HepG2 (cell line): ENCODE data around the gene IP6K1. TPM values are rescaled to one million over a fixed set of nuclear protein-coding genes. Genes with fewer than 3 reads are reported as not detected.

Experiments
- ATAC-seq: fragments of 200-7000 bp; cut with Tn5 transposase; 3 replicates; pipeline ENCODE4 v1.9.1; 2020; ENCODE audit warnings: mild to moderate bottlenecking, moderate library complexity
- BruUV-seq: library from RNA; stranded (reverse); fragments of 400-500 nt; replicated peaks from 2 replicates; lab custom pipeline; 2021; lab: Mats Ljungman, UMichigan
- CTCF ChIA-PET: fragments of 300-600 bp; formaldehyde crosslinking; extraction: SDS; loops from one replicate; lab custom pipeline; 2021; ENCODE audit warnings: low total read pairs, inconsistent platforms, low intra/inter-chr PET ratio; lab: Yijun Ruan, JAX
- POLR2A ChIA-PET: fragments of 350-600 bp; sonication (Branson Sonifier 250); formaldehyde crosslinking; loops from one replicate; lab custom pipeline; 2020; ENCODE audit warnings: antibody characterized with exemption, inconsistent platforms; lab: Yijun Ruan, JAX
- DNase-seq: peaks from one replicate; pipeline ENCODE4 v3.0.0-alpha.2; 2015; ENCODE audit warnings: low spot score
- FAIRE-seq: peaks from 3 replicates; lab custom pipeline; 2011; peaks lifted over from hg19 to GRCh38; lab: Jason Lieb, UNC
- H2AFZ ChIP-seq: one replicate; pipeline ENCODE4 v1.6.1; 2011; ENCODE audit warnings: low read length, inconsistent platforms
- H3K27ac ChIP-seq: fragments of 300-600 bp; 3 replicates; pipeline ENCODE4 v1.8.0; 2011; ENCODE audit warnings: mixed run types, mild to moderate bottlenecking, mixed read lengths, low read length, inconsistent platforms; ENCODE audit not compliant: insufficient read depth; ENCODE audit errors: extremely low read length
- H3K27me3 ChIP-seq, 2 experiments: fragments of 200-600 bp in 1 of 2; 2 replicates in 1 of 2; 3 replicates in 1 of 2; pipeline versions ENCODE4 v1.6.0 to v1.8.0; 2011; ENCODE audit warnings: low read length in 2 of 2, mild to moderate bottlenecking in 2 of 2, moderate library complexity in 2 of 2, inconsistent platforms in 1 of 2; ENCODE audit not compliant: insufficient read depth in 2 of 2, control insufficient read depth in 1 of 2
- H3K36me3 ChIP-seq, 2 experiments: fragments of 200-600 bp in 1 of 2; replicated peaks in 1 of 2; 2 replicates in 1 of 2; 3 replicates in 1 of 2; pipeline versions ENCODE4 v1.5.1 to v1.8.0; 2011; ENCODE audit warnings: low read length in 2 of 2, inconsistent platforms in 1 of 2; ENCODE audit not compliant: insufficient read depth in 2 of 2, control insufficient read depth in 1 of 2
- H3K4me1 ChIP-seq: 2 replicates; pipeline ENCODE4 v1.5.1; 2012; ENCODE audit warnings: low read length, inconsistent platforms; ENCODE audit not compliant: insufficient read depth
- H3K4me2 ChIP-seq: 2 replicates; pipeline ENCODE4 v1.6.0; 2011; ENCODE audit warnings: low read depth, low read length, inconsistent platforms
- H3K4me3 ChIP-seq, 3 experiments: fragments of 200-600 bp in 1 of 3; sonication (generic), shearing (Covaris generic) in 1 of 3; replicated peaks in 1 of 3; 2 replicates each; pipeline ENCODE4 v1.5.1; 2011 to 2016; ENCODE audit warnings: low read length in 3 of 3, inconsistent platforms in 2 of 3, low read depth in 2 of 3, mild to moderate bottlenecking in 2 of 3, control low read depth in 1 of 3, mixed read lengths in 1 of 3; ENCODE audit not compliant: insufficient read depth in 1 of 3
- H3K79me2 ChIP-seq: one replicate; pipeline ENCODE4 v1.6.1; 2011; ENCODE audit warnings: low read length, inconsistent platforms; ENCODE audit not compliant: insufficient read depth
- H3K9ac ChIP-seq: 2 replicates; pipeline ENCODE4 v1.6.0; 2011; ENCODE audit warnings: mild to moderate bottlenecking, low read depth, low read length, inconsistent platforms; ENCODE audit not compliant: insufficient read depth
- H3K9me3 ChIP-seq: 2 replicates; pipeline ENCODE4 v1.5.1; 2012; ENCODE audit warnings: mild to moderate bottlenecking, low read length
- H4K20me1 ChIP-seq: 2 replicates; pipeline ENCODE4 v1.6.0; 2011; ENCODE audit warnings: inconsistent platforms, mild to moderate bottlenecking, low read length, moderate library complexity; ENCODE audit not compliant: insufficient read depth
- AGO2 ChIP-seq: fragments of 200-400 bp; formaldehyde crosslinking; optimal IDR thresholded peaks from 2 replicates; pipeline ENCODE3; 2017; ENCODE audit warnings: mild to moderate bottlenecking, low read depth, low read length, moderate library complexity
- ATF4 ChIP-seq, 2 experiments: fragments of 450-650 bp in 1 of 2; sonication (generic) in 1 of 2; formaldehyde crosslinking; IDR thresholded peaks; 2 replicates each; pipeline versions ENCODE4 v1.5.0 to v1.8.0; 2020 to 2022; ENCODE audit warnings: mild to moderate bottlenecking in 1 of 2, missing genetic modification reagents in 1 of 2
- GLI4 ChIP-seq: sonication (generic); formaldehyde crosslinking; IDR thresholded peaks from 2 replicates; pipeline ENCODE4 v1.5.1; 2020; ENCODE audit warnings: missing genetic modification reagents, mild to moderate bottlenecking, moderate library complexity, borderline replicate concordance
- MAF1 ChIP-seq: sonication (generic); formaldehyde crosslinking; IDR thresholded peaks from 2 replicates; pipeline ENCODE4 v1.5.0; 2020; ENCODE audit warnings: missing genetic modification reagents, borderline replicate concordance
- MYC ChIP-seq: sonication (generic); formaldehyde crosslinking; IDR thresholded peaks from 2 replicates; pipeline ENCODE4 v1.9.0; 2021; ENCODE audit warnings: missing genetic modification reagents, borderline replicate concordance
- NFKBIZ ChIP-seq: IDR thresholded peaks from 2 replicates; pipeline ENCODE4 v1.6.1; 2018; ENCODE audit warnings: missing genetic modification reagents, missing compliant biosample characterization
- PHB2 ChIP-seq: fragments of 450-650 bp; IDR thresholded peaks from 2 replicates; pipeline ENCODE4 v1.6.1; 2018; ENCODE audit not compliant: partially characterized antibody
- RBAK ChIP-seq: sonication (generic); formaldehyde crosslinking; IDR thresholded peaks from 2 replicates; pipeline ENCODE4 v1.5.1; 2020; ENCODE audit warnings: mild to moderate bottlenecking, missing genetic modification reagents
- ZNF263 ChIP-seq: sonication (generic); formaldehyde crosslinking; IDR thresholded peaks from 2 replicates; pipeline ENCODE4 v1.4.0; 2020; ENCODE audit warnings: missing genetic modification reagents
- ZNF432 ChIP-seq: sonication (generic); formaldehyde crosslinking; IDR thresholded peaks from 2 replicates; pipeline ENCODE4 v1.5.0; 2020; ENCODE audit warnings: missing genetic modification reagents, mild to moderate bottlenecking, borderline replicate concordance
- ZNF670 ChIP-seq: sonication (generic); formaldehyde crosslinking; IDR thresholded peaks from 2 replicates; pipeline ENCODE4 v1.8.0; 2022; ENCODE audit warnings: mild to moderate bottlenecking, missing genetic modification reagents, borderline replicate concordance
- ZNF75D ChIP-seq: sonication (generic); formaldehyde crosslinking; IDR thresholded peaks from 2 replicates; pipeline ENCODE4 v1.8.1; 2023; ENCODE audit warnings: missing genetic modification reagents, mild to moderate bottlenecking, borderline replicate concordance
- ZSCAN21 ChIP-seq: sonication (generic); formaldehyde crosslinking; IDR thresholded peaks from 2 replicates; pipeline ENCODE4 v1.8.0; 2022; ENCODE audit warnings: mild to moderate bottlenecking, missing genetic modification reagents, moderate library complexity, borderline replicate concordance
- WGBS: methylation state at CpG from one replicate; pipeline ENCODE4 v1.1.6; 2017; ENCODE audit warnings: low lambda C conversion rate; 5-methylcytosine and 5-hydroxymethylcytosine counted together
- in situ Hi-C: cut with HindIII; loops from 2 replicates; pipeline ENCODE4 v1.10.0; 2017; ENCODE audit warnings: low pct_unique_long_range_greater_than_20kb; ENCODE audit not compliant: extremely low pct_ligation_motif_present
- intact Hi-C: fragments of 100-400 bp; cut with micrococcal nuclease; formaldehyde crosslinking; loops from one replicate; pipeline ENCODE4 v1.10.0; 2022; ENCODE audit not compliant: unreplicated experiment
- polyA plus RNA-seq, 8 experiments: library from polyadenylated mRNA; depleted of rRNA in 3 of 8; stranded (reverse) in 7 of 8; unstranded in 1 of 8; fragments of >200 nt; fragmentation: Illumina TruSeq in 4 of 8; extraction: Trizol in 4 of 8; gene quantifications; 2 replicates each; pipeline versions ENCODE4 v1.2.1 to v1.2.3, GENCODE V29; 2011 to 2016; ENCODE audit warnings: low read depth in 4 of 8, missing spikeins in 1 of 8, mixed read lengths in 1 of 8; ENCODE audit not compliant: insufficient read depth in 1 of 8
- total RNA-seq, 5 experiments: library from RNA; depleted of rRNA; stranded (reverse); fragments of >200 nt; fragmentation: Illumina TruSeq; extraction: Trizol; gene quantifications; 2 replicates each; pipeline ENCODE4 v1.2.3, GENCODE V29; 2016; ENCODE audit warnings: low read depth in 1 of 5
- TF ChIP-seq, protein P1 (sequence below): sonication (generic); formaldehyde crosslinking; IDR thresholded peaks from 2 replicates; pipeline ENCODE4 v1.8.0; 2022; ENCODE audit warnings: missing genetic modification reagents, low read depth, mild to moderate bottlenecking, borderline replicate concordance

Gene IP6K1
- total and polyA plus RNA-seq, 2 of the 13 experiments (the other 11 are each of a cell fraction or from before 2014, with no cell fraction given) = 17.7 to 29.7 TPM

GRCh38 chr3:49805367-49805782 is 19.0 kb upstream of the IP6K1 start (continued):
- TF ChIP-seq, protein P1, sequence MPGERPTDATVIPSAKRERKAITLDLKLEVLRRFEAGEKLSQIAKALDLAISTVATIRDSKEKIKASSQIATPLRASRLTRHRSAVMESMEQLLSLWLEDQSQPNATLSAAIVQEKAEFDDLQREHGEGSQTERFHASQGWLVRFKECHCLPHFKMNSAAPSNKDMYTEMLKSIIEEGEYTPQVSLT (CRISPR knock-in tag) = no peak
- TF ChIP-seq GLI4 (CRISPR knock-in tag) (no peak), MAF1 (CRISPR knock-in tag) (no peak), PHB2 (no peak), ATF4 (CRISPR knock-in tag; IDR thresholded peaks at IDR 0.05) (no peak), ZNF670 (CRISPR knock-in tag) (no peak), ZSCAN21 (no peak)

DNA sequence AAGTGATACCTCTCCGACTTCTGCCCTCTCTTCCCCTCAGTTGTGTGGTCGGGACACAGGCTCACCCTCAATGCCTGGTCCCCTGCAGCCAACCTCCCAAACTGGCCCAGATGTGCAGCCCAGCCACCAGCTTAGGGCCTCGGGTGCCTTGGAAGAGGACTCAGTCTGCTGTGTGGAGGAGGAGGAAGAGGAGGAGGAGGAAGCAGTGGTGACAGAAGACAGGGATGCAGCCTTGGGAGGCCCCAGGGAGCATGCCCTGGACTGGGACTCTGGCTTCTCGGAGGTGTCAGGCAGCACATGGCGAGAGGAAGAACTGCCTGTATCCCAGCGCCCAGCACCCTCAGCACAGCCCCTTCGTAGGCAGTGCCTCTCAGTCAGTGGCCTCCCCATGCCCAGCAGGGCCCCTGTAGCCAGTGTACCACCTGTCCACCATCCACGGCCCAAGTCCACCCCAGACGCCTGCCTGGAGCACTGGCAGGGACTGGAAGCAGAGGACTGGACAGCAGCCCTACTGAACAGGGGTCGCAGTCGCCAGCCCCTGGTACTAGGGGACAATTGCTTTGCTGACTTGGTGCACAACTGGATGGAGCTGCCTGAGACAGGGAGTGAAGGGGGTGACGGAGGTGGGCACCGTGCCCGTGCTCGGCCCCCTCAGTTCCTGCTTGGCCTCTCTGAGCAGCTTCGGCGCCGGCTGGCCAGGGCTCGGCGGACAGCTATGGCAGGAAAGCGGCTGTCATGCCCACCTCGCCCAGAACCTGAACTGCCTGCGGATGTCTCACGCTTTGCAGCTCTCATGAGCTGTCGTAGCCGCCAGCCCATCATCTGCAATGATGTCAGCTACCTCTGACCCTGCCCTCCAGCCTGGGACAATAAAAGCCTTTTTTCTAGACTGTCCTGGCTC is 18.0 kb upstream of the IP6K1 start:
- no peaks in the 10 kb centered on the region for H4K20me1 ChIP-seq
- 75% methylated on average over 20 of the region's 26 CpGs for WGBS
- peaks cover 0 to 12% of the 10 kb centered on the region in 2 experiments; a peak in 3 of 5 replicates for H3K27me3 ChIP-seq
- FAIRE-seq (no peak), DNase-seq (no peak), ATAC-seq (no peak)
- no TSS peak for BruUV-seq
- H3K4me1 ChIP-seq = peaks cover 79% of the 10 kb centered on the region
- no peak overlapping the region for H3K9ac ChIP-seq
- no peak overlapping the region for H3K27ac ChIP-seq
- H3K9me3 ChIP-seq = no peaks in the 10 kb centered on the region
- peak overlapping the region; percentile 93 for H3K4me2 ChIP-seq
- no peak for TF ChIP-seq RBAK
- TF ChIP-seq NFKBIZ = no peak
- TF ChIP-seq AGO2 = peak; percentile 33
- no peak for TF ChIP-seq ZNF432 (CRISPR knock-in tag)
- TF ChIP-seq ZNF75D (CRISPR knock-in tag) = no peak
- peak; percentile 45; the same call in 1 of the 2 replicates for TF ChIP-seq ZNF263 (CRISPR knock-in tag)
- 0 out of 2 replicates have a peak, but pooled peaks have one; percentile 5 for TF ChIP-seq MYC (CRISPR knock-in tag)
- intact Hi-C loops (no loop called here), in situ Hi-C loops (loop anchor here (5.0 to 10.0 kb wide), 2 partner anchors 38 to 100 kb away; partner anchors contain the start of gene MST1R)
- ChIA-PET POLR2A (interaction anchor here (1.0 to 2.8 kb wide), 4 partner anchors 8 to 18 kb away, joined by 3 to 22 read pairs (median 9); partner anchors contain the start of genes IP6K1 and UBA7), CTCF (no interaction called here)
- H3K36me3 ChIP-seq = no peaks in the 10 kb centered on the region
- peak overlapping the region in 2 of 3 experiments; percentile 85 to 89; a peak in 3 of 6 replicates for H3K4me3 ChIP-seq
- no peaks in the 10 kb centered on the region for H3K79me2 ChIP-seq
- no peak overlapping the region for H2AFZ ChIP-seq
